ENCODE measurements around the gene MT1E. TPM values are rescaled to one million over a fixed set of nuclear protein-coding genes. Genes with fewer than 3 reads are reported as not detected.

MT1E gene
- total RNA-seq, 8 experiments from 2014 or later: 1.1 to 96.8 (median 4.4) TPM

DNA sequence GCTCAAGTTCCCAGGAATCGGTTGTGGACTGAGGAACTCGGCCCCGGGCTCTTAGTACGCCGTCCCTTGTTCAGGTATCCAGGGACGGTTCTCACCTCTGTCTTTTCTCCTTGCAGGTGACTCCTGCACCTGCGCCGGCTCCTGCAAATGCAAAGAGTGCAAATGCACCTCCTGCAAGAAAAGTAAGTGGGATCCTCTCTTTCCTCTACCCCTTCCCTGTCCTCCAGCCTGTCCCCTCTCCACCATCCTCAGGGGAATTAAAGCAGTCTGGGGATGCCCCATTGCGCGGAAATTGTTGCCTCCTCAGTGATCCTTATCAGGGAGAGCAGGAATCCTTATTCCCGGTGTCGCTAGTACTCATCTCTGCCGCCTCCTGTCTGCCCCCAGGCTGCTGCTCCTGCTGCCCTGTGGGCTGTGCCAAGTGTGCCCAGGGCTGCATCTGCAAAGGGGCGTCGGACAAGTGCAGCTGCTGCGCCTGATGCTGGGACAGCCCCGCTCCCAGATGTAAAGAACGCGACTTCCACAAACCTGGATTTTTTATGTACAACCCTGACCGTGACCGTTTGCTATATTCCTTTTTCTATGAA, 16.6 kb upstream of the MT1E start:
- 0 to 8% (median 0%) methylated on average over 3 to 12 of the region's 21 CpGs; no CpG with 5 or more reads in 2 of the 10 experiments for WGBS, 10 experiments
- in situ Hi-C loops (cut with MboI; ENCODE audit: low pct_unique_long_range_greater_than_20kb in 2 of 9, low sequenced_read_pairs in 9 of 9, unreplicated experiment in 9 of 9): no loop called here
- no peak for ATAC-seq (replicated peaks in 6 of 8)
- H3K4me1 ChIP-seq (replicated peaks in 1 of 2): peaks cover 11 to 16% of the 10 kb centered on the region in 2 donors
- H3K4me3 ChIP-seq: peak overlapping the region; percentile 20 to 37 (median 26)
- no peak overlapping the region for H3K27ac ChIP-seq

DNA sequence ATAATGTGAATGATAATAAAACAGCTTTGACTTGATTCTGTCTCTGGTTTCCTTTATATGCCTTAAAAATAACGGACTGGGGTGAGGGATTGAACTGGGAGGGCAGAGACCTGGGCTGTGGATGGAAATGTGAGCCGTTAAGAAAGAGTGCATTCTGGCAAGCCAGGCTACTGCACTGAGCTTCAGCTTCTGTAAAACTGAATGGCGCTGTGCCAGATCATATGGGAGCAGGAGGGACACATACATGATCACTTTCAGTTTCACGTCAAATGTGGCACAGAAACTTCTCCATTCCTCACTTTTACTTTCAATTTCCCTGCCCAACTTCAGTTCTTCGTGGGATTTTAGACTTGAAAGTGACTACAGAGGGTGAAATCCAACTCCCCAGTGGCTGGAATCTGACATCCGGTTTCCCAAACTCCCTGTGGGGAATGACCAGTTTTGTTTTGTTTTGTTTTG, 16.1 kb upstream of the MT1E start:
- H3K4me3 ChIP-seq: peak overlapping the region in 4 of 5 donors; percentile 20 to 37 (median 31)
- peak in 4 of 8 experiments; percentile 1 to 14 (median 6) for ATAC-seq (replicated peaks in 6 of 8)
- 0 to 27% (median 0%) methylated on average over 1 to 5 of the region's 6 CpGs; no CpG with 5 or more reads in 1 of the 10 experiments for WGBS, 10 experiments
- in situ Hi-C loops (cut with MboI; ENCODE audit: low pct_unique_long_range_greater_than_20kb in 2 of 9, low sequenced_read_pairs in 9 of 9, unreplicated experiment in 9 of 9): no loop called here
- H3K27ac ChIP-seq: no peak overlapping the region
- H3K4me1 ChIP-seq (replicated peaks in 1 of 2): peaks cover 11 to 16% of the 10 kb centered on the region in 2 donors

DNA sequence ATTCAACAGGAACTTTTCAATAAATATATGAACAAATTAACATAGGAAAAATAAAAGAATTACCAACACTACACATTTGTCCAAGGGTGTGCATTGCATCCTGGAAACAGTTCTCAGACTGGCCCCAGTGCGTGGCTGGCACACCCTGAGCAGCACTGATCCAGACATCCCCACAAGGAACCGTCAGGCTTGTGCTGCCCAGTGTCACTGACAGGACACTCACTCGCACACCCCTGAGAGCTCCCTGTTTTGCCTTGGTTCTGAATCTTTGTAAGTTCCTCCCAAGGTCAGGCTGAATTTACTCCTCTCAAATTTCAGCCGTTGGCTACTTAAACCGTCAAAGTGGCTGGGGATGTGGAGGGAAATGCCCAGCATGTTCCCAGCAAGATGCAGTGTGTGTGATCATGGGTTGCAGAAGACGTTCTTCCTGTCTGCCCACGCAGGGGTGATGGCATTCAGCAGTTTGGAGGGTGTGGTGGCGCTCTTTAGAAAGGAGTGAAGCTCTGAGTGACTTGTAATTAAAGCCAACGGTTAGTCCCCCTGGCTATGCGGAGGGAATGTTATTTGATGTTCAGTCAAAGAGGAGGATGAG, 15.5 kb upstream of the MT1E start:
- ATAC-seq (replicated peaks in 6 of 8): peak in 3 of 8 experiments; percentile 2 to 11 (median 6)
- H3K4me1 ChIP-seq (replicated peaks in 1 of 2): peaks cover 11 to 16% of the 10 kb centered on the region in 2 donors
- in situ Hi-C loops (cut with MboI; ENCODE audit: low pct_unique_long_range_greater_than_20kb in 2 of 9, low sequenced_read_pairs in 9 of 9, unreplicated experiment in 9 of 9): no loop called here
- no peak overlapping the region for H3K27ac ChIP-seq
- H3K4me3 ChIP-seq: no peak overlapping the region
- WGBS, 10 experiments: 0 to 67% (median 32%) methylated on average over 1 to 7 of the region's 10 CpGs; no CpG with 5 or more reads in 1 of the 10 experiments

DNA sequence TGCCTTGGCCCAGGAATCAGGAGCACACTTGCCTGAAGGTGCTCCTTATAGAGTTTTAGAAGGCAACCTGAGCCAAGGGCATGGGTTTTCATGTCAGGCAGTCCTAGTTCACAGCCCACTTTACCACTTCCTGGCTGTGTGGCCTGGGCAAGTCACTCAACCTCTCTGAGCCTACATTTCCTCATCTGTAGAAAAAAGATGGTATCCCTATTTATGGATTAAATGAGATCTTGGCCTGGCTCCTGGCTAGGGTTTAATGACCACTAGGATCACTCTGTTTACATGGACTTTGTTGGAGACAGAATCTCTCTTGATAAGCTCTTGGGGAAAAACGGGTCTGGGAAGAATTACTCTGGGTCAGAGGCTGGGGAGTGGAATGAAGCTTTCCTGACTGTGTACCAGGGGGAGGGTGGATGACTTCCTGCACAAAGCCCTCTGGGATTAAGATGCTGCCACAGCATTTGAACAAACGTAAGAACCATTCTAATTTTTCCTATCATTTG, 14.9 kb upstream of the MT1E start:
- Histone ChIP-seq H3K27ac (no peak overlapping the region), H3K4me3 (no peak overlapping the region), H3K4me1 (replicated peaks in 1 of 2) (peaks cover 11 to 16% of the 10 kb centered on the region in 2 donors)
- 0 to 100% (median 79%) methylated on average over 1 to 2 of the region's 2 CpGs; no CpG with 5 or more reads in 4 of the 10 experiments for WGBS, 10 experiments
- no peak for ATAC-seq (replicated peaks in 6 of 8)
- in situ Hi-C loops (cut with MboI; ENCODE audit: low pct_unique_long_range_greater_than_20kb in 2 of 9, low sequenced_read_pairs in 9 of 9, unreplicated experiment in 9 of 9): no loop called here

DNA sequence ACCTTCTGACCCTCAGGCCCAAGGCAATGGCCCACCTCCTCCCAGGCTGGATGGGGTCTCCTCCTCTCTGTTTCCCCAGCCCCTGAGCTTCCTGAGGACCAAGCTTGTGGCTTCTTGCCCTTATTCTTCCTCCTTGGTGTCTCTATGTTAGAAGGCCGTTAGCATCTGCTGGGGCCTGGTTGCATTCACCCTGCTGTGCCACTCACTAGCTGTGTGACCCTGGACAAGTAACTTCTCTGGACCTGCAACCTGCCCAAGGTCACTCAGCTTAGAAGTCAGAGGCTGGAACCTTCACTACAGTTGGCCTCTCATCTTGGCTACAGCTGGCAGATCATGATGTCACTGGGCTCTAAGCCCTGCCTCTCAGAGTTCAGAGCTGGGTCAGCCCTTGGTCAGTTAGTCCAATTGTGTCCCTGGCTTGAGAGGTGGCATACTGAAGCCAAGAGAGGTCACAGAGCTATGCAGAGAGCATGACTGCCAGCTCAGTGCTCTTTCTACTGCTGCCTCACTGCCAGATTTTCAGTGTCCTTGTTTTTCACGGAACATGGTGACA, 14.2 kb upstream of the MT1E start:
- no peak for ATAC-seq (replicated peaks in 6 of 8)
- Histone ChIP-seq H3K4me1 (replicated peaks in 1 of 2) (peaks cover 11 to 16% of the 10 kb centered on the region in 2 donors), H3K27ac (no peak overlapping the region), H3K4me3 (no peak overlapping the region)
- in situ Hi-C loops (cut with MboI; ENCODE audit: low pct_unique_long_range_greater_than_20kb in 2 of 9, low sequenced_read_pairs in 9 of 9, unreplicated experiment in 9 of 9): no loop called here
- WGBS, 10 experiments: 22 to 100% (median 60%) methylated on average over 1 to 2 of the region's 2 CpGs; no CpG with 5 or more reads in 3 of the 10 experiments

DNA sequence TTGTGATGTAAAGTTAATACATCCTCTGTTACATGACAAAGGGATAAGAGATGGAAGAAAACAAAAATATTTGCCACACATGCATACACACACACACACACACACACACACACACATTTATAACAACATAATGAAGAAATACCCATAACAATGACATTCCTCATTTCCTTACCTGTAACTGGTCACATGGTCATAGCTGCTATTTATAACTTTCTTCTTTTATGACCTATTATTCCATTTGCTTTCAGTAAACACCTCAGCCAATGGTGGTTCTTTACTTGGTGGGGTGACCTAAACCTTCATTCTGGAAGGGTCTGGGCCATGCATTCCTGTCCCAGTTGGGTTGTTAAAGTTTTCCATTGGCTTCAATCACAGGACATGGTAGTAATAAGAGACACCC, 11.9 kb upstream of the MT1E start:
- H3K27ac ChIP-seq: no peak overlapping the region
- peaks cover 10 to 14% of the 10 kb centered on the region in 2 donors for H3K4me1 ChIP-seq (replicated peaks in 1 of 2)
- no peak overlapping the region for H3K4me3 ChIP-seq
- no peak for ATAC-seq (replicated peaks in 6 of 8)
- in situ Hi-C loops (cut with MboI; ENCODE audit: low pct_unique_long_range_greater_than_20kb in 2 of 9, low sequenced_read_pairs in 9 of 9, unreplicated experiment in 9 of 9): no loop called here

DNA sequence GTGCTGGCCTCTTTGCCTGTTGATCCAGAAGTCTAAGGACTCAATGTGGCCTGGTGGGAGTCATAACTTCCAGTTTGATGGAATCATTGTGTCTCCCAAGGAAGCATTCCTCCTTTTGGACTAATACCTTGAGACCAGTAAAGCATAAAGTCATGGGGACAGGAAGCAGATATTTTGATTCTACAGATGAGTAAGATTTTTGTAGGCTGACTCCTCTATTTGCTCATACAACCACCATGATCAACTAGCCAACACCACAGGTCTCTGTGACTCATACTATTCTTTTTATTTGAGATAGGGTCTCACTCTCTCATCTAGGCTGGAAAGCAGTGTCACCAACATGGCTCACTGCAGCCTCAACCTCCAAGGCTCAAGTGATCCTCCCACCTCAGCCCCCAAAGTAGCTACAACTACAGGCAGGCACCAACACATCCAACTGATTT, 11.0 kb upstream of the MT1E start:
- no peak overlapping the region for H3K4me3 ChIP-seq
- H3K4me1 ChIP-seq (replicated peaks in 1 of 2): peaks cover 2 to 6% of the 10 kb centered on the region in 2 donors
- in situ Hi-C loops (cut with MboI; ENCODE audit: low pct_unique_long_range_greater_than_20kb in 2 of 9, low sequenced_read_pairs in 9 of 9, unreplicated experiment in 9 of 9): no loop called here
- no peak overlapping the region for H3K27ac ChIP-seq
- no peak for ATAC-seq (replicated peaks in 6 of 8)

DNA sequence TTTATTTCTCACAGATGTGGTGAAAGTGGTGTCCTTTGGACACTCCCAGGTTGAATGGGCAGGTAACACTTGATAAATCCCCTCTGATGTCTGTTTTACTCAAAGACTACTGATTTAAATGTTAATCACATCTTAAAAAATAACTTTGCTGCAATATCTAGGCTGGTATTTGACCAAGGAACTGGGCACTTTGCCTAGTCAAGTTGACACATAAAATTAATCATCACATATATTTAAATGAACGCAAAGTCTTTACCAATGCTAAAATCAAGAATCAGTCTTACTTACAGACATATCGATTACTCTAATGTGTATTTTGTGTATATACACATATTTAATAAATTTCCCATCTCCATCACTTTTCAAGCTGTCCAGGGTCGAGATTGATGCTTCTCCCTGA, 10.2 kb upstream of the MT1E start:
- Histone ChIP-seq H3K27ac (no peak overlapping the region), H3K4me1 (replicated peaks in 1 of 2) (no peaks in the 10 kb centered on the region), H3K4me3 (no peak overlapping the region)
- in situ Hi-C loops (cut with MboI; ENCODE audit: low pct_unique_long_range_greater_than_20kb in 2 of 9, low sequenced_read_pairs in 9 of 9, unreplicated experiment in 9 of 9): no loop called here
- ATAC-seq (replicated peaks in 6 of 8): no peak
- WGBS, 10 experiments: 33 to 100% (median 66%) methylated on average over 1 to 3 of the region's 3 CpGs

DNA sequence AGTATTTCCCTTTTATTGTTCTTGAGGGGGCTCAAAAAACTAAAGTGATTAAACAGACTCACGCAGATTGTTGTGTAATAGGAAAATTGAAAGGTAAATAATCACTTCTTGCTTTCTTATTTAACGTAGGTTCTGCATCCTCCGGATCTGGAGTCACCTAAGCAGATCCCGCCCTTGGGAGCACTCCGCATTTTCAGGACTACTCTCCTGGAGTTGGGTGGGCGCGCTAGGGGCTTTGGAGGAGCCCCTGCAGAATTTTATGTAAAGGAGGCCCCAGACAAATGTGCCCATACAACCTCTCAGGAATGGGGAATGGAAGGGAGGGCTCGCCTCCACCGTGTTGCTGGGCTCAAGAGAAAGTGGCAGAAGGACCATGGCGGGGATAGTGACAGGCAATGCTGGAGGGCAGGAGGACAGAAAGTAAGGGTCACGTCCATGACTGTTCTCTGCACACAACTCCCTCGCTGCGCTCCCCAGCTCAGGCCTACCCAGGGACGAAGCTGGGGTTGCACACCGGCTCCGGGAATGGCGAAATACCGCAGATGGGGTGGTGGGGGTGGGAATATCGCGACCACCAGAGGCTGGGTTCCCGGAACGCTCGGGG, 8.9 kb upstream of the MT1E start:
- Histone ChIP-seq H3K4me1 (replicated peaks in 1 of 2) (no peaks in the 10 kb centered on the region), H3K27ac (no peak overlapping the region), H3K4me3 (no peak overlapping the region)
- ATAC-seq (replicated peaks in 6 of 8): peak in 1 of 8 experiments; percentile 20
- in situ Hi-C loops (cut with MboI; ENCODE audit: low pct_unique_long_range_greater_than_20kb in 2 of 9, low sequenced_read_pairs in 9 of 9, unreplicated experiment in 9 of 9): no loop called here
- WGBS, 10 experiments: 20 to 100% (median 49%) methylated on average over 1 to 9 of the region's 23 CpGs

DNA sequence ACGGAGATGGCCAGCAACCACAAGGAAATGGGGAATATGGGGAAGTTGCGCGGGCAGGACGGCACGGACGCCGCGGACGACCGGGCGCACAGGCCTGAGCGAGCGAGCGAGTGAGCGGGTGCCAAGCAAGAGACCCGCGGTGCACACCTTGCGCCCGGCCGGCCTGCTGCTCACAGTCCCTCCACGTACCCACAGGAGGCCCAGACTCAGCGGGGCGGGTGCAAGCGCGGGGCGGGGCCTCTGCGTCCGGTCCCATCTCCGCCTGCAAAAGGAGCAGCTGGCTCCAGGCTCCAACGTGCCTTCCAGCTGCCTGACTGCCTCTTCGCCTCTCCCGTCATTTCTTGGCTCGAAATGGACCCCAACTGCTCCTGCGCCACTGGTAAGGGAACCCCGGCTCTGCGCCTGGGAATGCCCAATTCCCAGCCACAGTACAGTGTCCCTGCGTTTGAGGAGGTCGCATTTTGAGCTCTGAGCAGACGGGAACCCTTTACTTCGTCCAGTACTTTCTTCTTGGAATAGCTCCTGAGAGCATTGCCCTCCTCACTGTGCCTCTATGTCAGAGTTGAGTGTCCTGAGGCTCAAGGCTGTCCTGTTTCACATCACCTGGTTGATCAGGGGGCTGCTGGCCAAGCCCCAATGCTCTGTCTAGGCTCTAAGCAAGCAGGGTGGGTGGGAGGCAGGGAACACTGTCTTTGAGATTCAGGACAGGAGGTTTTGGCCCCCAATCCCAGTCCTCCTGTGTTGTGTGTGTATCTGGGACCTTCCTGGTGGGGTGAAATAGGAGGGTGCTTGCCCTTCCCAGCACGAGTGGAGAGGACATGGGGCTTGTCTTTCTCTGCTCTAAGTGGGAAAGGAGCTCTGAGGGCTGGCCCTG, 8.1 kb upstream of the MT1E start:
- no peak overlapping the region for H3K4me3 ChIP-seq
- H3K4me1 ChIP-seq (replicated peaks in 1 of 2): no peaks in the 10 kb centered on the region
- in situ Hi-C loops (cut with MboI; ENCODE audit: low pct_unique_long_range_greater_than_20kb in 2 of 9, low sequenced_read_pairs in 9 of 9, unreplicated experiment in 9 of 9): no loop called here
- no peak overlapping the region for H3K27ac ChIP-seq
- ATAC-seq (replicated peaks in 6 of 8): peak; percentile 31 to 99 (median 80)
- WGBS, 10 experiments: 0 to 57% (median 10%) methylated on average over 1 to 5 of the region's 41 CpGs; no CpG with 5 or more reads in 5 of the 10 experiments

DNA sequence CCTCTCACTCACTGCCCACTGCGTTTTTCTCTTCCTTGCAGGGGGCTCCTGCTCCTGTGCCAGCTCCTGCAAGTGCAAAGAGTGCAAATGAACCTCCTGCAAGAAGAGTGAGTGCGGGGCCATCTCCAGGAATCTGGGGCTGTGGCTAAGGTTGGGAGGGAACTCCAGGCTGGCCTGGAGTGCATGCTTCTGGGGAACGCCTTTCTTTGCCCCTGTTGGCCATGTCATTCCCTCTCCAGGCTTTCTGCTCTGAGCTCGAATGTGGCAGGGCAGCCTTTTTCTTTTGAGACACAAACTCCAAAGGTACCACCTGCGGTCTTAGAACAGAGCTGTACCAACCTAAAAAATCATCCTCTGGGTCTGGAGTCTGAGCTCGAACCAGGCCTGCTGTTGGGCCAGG, 7.4 kb upstream of the MT1E start:
- Histone ChIP-seq H3K27ac (no peak overlapping the region), H3K4me3 (no peak overlapping the region), H3K4me1 (replicated peaks in 1 of 2) (no peaks in the 10 kb centered on the region)
- ATAC-seq (replicated peaks in 6 of 8): no peak
- WGBS, 10 experiments: 20 to 81% (median 40%) methylated on average over 1 to 5 of the region's 6 CpGs; no CpG with 5 or more reads in 3 of the 10 experiments
- in situ Hi-C loops (cut with MboI; ENCODE audit: low pct_unique_long_range_greater_than_20kb in 2 of 9, low sequenced_read_pairs in 9 of 9, unreplicated experiment in 9 of 9): no loop called here

DNA sequence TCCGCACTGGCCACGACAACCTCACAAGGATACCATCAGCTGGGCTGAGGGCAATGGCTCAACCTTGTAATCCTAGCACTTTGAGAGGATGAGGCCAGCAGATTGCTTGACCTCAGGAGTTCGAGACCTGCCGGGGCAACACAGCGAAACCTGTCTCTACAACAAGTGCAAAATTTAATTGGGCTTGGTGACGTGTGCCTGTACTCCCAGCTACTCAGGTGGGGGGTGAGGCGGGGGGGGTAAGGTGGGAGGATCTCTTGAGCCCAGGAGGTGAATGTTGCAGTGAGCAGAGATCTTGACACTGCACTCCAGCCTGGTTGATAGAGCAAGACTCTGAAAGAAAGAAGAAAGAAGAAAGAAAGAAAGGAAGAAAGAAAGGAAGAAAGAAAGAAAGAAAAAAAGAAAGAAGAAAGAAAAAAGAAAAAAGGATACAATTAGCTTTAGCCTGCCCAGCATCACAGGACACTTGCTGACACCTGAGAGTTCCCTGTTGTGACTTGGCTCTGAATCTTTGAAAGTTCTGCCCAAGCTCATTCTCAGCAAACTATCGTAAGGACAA, 5.2 kb upstream of the MT1E start:
- no peak for ATAC-seq (replicated peaks in 6 of 8)
- no peaks in the 10 kb centered on the region for H3K4me1 ChIP-seq (replicated peaks in 1 of 2)
- no peak overlapping the region for H3K27ac ChIP-seq
- in situ Hi-C loops (cut with MboI; ENCODE audit: low pct_unique_long_range_greater_than_20kb in 2 of 9, low sequenced_read_pairs in 9 of 9, unreplicated experiment in 9 of 9): no loop called here
- 29 to 100% (median 92%) methylated on average over 1 to 3 of the region's 8 CpGs; no CpG with 5 or more reads in 5 of the 10 experiments for WGBS, 10 experiments
- H3K4me3 ChIP-seq: no peak overlapping the region
